HG03378 (cell line): ENCODE data around the gene NUMA1.

Experiments used
- ATAC-seq: cut with Tn5 transposase; IDR thresholded peaks from one replicate; pipeline ENCODE4 v1.9.1; 2021; ENCODE audit warnings: mild to moderate bottlenecking, moderate library complexity; ENCODE audit not compliant: unreplicated experiment

Gene NUMA1

DNA sequence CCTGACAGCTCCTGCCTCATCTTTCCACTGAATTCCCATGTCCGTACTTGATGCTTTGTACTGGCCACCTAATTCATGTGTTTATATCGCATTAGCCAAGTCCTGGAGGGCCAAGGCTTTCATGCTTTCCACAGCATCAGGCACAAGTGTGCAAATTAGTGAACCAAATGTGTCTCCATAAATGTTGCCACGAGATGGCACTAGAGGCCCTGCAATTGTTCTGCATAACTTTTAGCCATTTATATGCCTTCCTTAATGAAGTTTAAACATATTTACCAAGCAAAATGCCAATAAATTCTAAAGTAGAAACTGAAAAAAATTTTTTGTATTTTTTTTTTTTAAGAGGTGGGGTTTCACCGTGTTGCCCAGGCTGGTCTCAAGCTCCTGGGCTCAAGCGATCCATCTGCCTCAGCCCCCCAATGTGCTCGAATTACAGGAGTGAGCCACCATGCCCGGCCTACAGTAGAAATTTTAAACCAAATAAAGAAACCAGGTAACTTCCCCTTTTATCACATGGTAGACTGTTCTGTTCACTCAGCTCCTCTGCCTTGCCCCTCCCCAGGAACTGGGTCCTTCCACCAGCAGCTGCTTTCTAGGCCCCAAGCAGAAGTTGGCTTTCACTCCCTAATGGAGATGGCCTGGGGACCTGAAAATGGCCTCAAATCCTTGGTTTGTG lies 102.5 kb downstream of the NUMA1 start:
- no peak for ATAC-seq

- no peak for ATAC-seq
Observed at GRCh38 chr11:71977090-71977489, 103.3 kb downstream of the NUMA1 start.

DNA sequence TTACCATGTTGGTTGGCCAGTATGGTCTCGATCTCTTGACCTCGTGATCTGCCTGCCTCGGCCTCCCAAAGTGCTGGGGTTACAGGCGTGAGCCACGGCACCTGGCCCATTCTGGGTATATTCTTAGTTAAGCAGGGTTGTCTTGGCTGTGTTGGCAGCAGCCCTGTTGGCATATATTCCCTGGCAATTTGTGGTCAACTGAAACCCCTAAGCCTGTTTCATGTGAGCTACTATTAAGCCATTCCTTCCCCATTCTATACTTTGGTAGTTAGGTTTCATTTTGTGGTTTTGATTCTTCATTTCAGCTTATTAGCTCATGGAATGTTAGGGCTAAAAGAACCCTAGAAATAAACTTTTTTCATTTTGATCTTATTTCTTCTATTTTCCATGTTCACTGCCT lies 103.8 kb downstream of the NUMA1 start:
- ATAC-seq, result no peak

DNA sequence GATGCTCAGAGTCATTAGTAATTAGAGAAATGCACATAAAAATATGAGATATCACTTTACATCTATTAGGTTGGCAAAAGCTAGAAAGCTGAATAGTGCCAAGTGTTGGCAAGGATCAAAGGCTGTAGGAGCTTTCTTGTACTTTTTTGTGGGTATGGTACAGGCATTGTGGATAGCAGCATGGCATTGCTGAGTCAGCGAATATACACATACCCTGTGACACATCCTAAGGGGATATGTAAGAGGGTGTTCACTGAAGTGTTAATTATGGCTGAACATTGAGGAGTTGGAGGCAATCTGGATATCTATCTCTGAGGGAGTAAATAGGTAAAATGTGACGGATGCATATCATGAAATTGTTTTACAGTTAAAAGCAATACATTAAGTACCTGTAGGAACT lies 108.7 kb downstream of the NUMA1 start:
- ATAC-seq, result no peak

- ATAC-seq, result no peak
Observed at GRCh38 chr11:71964641-71965040, 115.7 kb downstream of the NUMA1 start.

GRCh38 chr11:71963468-71963867 lies 116.9 kb downstream of the NUMA1 start:
- no peak for ATAC-seq

DNA sequence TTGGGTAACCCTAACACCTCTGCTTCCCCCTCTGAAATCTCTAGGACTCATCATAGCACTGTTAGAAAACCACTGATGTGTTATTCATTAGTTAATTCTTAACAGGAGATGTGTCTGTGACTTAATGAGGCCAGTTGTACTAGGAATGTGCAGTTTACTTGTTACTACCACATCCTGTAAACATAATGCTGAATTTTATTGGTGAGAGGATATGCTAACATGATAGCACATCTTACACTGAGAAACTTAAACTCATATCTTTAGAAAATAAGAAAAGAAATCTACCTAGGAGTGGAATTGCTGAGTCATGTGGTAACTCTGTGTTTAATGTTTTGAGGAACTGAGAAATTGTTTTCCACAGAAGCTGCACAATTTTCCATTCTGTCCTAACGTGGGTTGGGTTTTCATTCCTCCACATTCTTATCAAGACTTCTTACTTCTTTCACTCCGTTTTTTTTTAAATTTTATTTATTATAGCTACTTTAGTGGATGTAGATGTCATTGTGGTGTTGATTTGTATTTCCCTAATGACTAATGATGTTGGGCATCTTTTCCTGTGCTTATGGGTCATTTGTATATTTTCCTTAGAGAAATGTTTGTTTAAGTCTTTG lies 117.8 kb downstream of the NUMA1 start:
- ATAC-seq, result peak; percentile 72

- ATAC-seq, result no peak
Observed at GRCh38 chr11:71955898-71956456, 124.4 kb downstream of the NUMA1 start.
